ENCODE measurements around the gene ELAVL4.

The ELAVL4 gene

DNA sequence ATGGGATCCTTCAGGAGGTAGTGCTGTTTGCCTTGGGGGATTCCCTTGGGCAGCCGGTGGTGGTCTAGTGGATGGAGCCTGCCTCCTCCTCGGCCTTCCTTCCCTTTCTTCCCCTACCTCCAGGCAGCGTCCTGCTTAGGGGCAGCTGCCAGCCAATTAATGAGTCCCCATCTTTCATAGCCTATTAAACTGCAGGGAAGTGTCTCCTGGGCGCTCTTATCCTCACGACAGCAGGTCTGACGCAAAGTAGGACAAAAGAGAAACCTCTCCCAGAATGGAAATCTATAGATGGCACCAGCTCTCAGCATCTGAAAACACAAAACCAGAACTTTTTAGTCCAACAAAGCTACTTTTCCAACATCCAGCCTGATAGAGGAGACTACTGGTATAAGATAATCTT, 69.3 kb downstream of the ELAVL4 start:
- no peak for TF ChIP-seq FOXP2 (optimal IDR thresholded peaks at IDR 0.05; ENCODE audit: control extremely low read depth, extremely low read length, insufficient read depth)
- no peak for TF ChIP-seq EZH2 (IDR thresholded peaks at IDR 0.05)
- TF ChIP-seq POLR2AphosphoS5 (IDR thresholded peaks at IDR 0.05; ENCODE audit: borderline replicate concordance, low read depth, low read length) = no peak
- no peak overlapping the region for H3K27ac ChIP-seq
- no peak overlapping the region for H3K4me3 ChIP-seq
- no peak overlapping the region for H3K9ac ChIP-seq (ENCODE audit: insufficient read length)
- no peaks in the 10 kb centered on the region for H3K36me3 ChIP-seq (ENCODE audit: insufficient read depth, low read length)
- no peak for DNase-seq (ENCODE audit: low read depth, low spot score)
- no peaks in the 10 kb centered on the region for H3K9me3 ChIP-seq (ENCODE audit: low read depth, low read length)

DNA sequence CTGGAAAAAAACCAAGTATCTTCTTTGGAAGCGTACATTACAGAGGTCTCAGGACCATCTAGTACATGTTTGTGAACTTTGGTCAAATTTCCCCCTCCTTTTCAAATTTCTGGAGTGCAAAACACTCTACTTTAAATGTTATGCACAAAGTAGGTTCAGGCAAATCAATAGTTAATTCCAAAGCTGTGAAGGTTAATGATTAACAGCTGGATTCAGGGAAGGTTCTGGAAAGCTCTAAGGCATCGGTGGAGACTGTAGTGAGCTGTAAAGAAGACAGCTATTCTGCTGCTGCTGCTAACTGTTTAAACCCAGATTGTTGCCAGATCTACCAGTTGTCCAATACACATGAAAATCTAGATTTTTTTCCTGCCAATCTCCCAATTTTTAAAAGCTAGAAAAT, 70.9 kb downstream of the ELAVL4 start:
- DNase-seq (ENCODE audit: low read depth, low spot score) = no peak
- TF ChIP-seq FOXP2 (optimal IDR thresholded peaks at IDR 0.05; ENCODE audit: control extremely low read depth, extremely low read length, insufficient read depth) = no peak
- TF ChIP-seq POLR2AphosphoS5 (IDR thresholded peaks at IDR 0.05; ENCODE audit: borderline replicate concordance, low read depth, low read length) = no peak
- no peak for TF ChIP-seq EZH2 (IDR thresholded peaks at IDR 0.05)
- Histone ChIP-seq H3K27ac (no peak overlapping the region), H3K9ac (ENCODE audit: insufficient read length) (no peak overlapping the region), H3K4me3 (no peak overlapping the region), H3K9me3 (ENCODE audit: low read depth, low read length) (no peaks in the 10 kb centered on the region), H3K36me3 (ENCODE audit: insufficient read depth, low read length) (no peaks in the 10 kb centered on the region)

DNA sequence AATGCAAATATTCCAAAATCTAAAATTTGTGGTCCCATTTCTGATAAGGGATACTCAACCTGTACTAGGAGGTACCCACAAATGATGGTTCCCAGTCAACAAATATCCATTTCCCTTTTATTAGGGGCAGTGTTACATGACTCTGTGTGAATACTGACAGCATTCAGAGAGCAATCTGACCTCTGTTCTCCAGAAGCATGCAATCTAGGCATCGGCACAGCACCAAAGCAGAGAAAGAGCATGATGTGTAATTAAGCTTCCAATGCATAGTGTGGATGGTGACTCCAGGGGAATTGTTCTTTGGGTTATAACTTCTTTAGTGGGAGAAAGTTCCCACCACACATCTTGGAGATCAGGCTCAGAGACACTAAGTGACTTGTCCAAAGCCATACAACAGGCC, 71.6 kb downstream of the ELAVL4 start:
- Histone ChIP-seq H3K9me3 (ENCODE audit: low read depth, low read length) (no peaks in the 10 kb centered on the region), H3K9ac (ENCODE audit: insufficient read length) (no peak overlapping the region), H3K27ac (no peak overlapping the region), H3K36me3 (ENCODE audit: insufficient read depth, low read length) (no peaks in the 10 kb centered on the region), H3K4me3 (no peak overlapping the region)
- no peak for DNase-seq (ENCODE audit: low read depth, low spot score)
- TF ChIP-seq POLR2AphosphoS5 (IDR thresholded peaks at IDR 0.05; ENCODE audit: borderline replicate concordance, low read depth, low read length) (no peak), FOXP2 (optimal IDR thresholded peaks at IDR 0.05; ENCODE audit: control extremely low read depth, extremely low read length, insufficient read depth) (no peak), EZH2 (IDR thresholded peaks at IDR 0.05) (no peak)

DNA sequence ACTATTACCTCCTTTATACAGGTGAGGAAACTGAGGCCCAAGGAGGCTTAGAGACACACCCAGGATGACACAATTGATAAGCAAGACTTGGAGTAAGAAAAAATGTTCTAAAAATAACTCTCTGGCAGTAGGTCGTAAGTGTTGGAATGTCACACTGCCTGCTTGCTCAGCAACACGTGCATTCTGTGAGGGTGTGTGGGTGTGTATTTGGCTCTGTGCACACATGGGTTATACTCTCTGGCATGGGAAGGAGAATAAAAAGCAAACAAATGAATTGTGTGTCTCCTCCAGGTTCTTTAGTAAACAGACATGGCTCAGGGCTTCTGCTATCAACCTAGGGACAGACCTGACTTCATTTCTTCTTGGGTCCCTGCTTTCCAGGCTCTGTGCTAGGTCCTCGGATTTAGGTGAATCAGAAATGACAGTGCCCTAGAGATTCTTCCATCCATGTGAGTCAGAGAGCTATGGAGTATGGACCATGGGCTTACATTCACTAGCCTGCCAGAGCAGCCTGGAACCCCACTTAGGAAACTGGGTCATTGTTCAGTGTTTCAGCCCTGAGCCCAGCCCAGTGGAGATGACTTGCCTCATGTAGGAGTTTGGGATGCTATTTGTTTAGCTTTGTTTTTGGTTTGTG, 72.4 kb downstream of the ELAVL4 start:
- H3K9me3 ChIP-seq (ENCODE audit: low read depth, low read length) = no peaks in the 10 kb centered on the region
- TF ChIP-seq POLR2AphosphoS5 (IDR thresholded peaks at IDR 0.05; ENCODE audit: borderline replicate concordance, low read depth, low read length) (no peak), FOXP2 (optimal IDR thresholded peaks at IDR 0.05; ENCODE audit: control extremely low read depth, extremely low read length, insufficient read depth) (no peak), EZH2 (IDR thresholded peaks at IDR 0.05) (no peak)
- H3K9ac ChIP-seq (ENCODE audit: insufficient read length) = no peak overlapping the region
- no peak overlapping the region for H3K4me3 ChIP-seq
- DNase-seq (ENCODE audit: low read depth, low spot score) = no peak
- no peaks in the 10 kb centered on the region for H3K36me3 ChIP-seq (ENCODE audit: insufficient read depth, low read length)
- H3K27ac ChIP-seq = no peak overlapping the region

DNA sequence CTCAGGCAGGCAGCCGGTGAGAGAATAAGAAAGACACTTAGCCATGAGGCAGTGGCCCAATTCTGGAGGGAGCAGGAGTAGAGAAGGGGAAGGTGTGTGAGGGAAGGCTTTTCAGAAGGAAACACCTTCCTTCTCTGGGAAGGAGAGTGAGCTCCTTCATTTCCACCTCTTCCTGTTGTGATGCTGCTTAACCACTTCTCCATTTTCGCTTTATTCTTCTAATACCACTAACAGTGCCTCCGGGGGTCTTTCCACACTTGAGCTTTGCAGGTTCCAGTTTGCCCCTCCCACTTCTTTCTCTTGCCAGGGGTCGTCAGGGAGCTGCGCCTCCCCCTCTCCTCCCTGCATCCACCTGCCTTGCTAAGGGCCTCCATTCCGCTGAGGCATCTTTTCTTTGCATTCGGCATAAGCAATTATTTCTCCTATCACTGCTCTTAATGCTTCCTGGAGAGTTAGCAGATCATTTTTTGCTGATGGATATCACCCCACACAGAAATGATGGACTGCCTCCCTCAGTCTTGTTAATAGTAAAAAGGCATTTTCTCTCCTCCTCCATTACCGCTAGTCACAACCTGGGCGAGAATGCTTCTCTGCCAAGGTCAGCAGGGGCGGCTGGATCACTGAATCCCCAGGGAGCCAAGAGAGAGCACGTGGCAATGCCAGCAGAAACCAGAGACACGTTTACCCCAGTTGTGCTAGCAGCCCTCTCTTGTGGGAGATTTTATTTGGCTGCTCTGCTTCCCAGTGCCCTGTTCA, 74.8 kb downstream of the ELAVL4 start:
- DNase-seq (ENCODE audit: low read depth, low spot score) = no peak
- Histone ChIP-seq H3K9ac (ENCODE audit: insufficient read length) (no peak overlapping the region), H3K27ac (no peak overlapping the region), H3K36me3 (ENCODE audit: insufficient read depth, low read length) (no peaks in the 10 kb centered on the region), H3K4me3 (no peak overlapping the region), H3K9me3 (ENCODE audit: low read depth, low read length) (no peaks in the 10 kb centered on the region)
- TF ChIP-seq EZH2 (IDR thresholded peaks at IDR 0.05) (no peak), POLR2AphosphoS5 (IDR thresholded peaks at IDR 0.05; ENCODE audit: borderline replicate concordance, low read depth, low read length) (no peak), FOXP2 (optimal IDR thresholded peaks at IDR 0.05; ENCODE audit: control extremely low read depth, extremely low read length, insufficient read depth) (no peak)

DNA sequence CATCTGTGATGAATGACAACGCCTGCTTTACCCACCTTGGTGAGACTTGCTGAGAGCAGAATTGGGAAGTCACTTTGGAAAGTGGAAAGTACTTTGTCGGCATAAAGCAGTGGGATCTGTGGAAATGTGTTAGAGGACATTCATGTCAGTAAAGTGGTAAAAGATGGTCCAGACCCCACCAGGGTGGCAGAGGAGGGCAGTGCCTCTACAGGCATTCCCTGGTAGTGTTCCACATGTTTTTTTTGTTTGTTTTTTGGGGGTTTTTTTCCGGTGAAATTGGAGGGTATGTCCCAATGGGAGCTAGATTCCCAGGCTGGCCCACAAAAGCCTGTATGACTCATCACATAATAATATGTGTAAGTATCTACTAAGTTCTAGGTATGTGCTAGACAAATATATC, 80.6 kb downstream of the ELAVL4 start:
- H3K27ac ChIP-seq = no peak overlapping the region
- H3K9me3 ChIP-seq (ENCODE audit: low read depth, low read length) = no peaks in the 10 kb centered on the region
- DNase-seq (ENCODE audit: low read depth, low spot score) = no peak
- H3K4me3 ChIP-seq = no peak overlapping the region
- no peak for TF ChIP-seq FOXP2 (optimal IDR thresholded peaks at IDR 0.05; ENCODE audit: control extremely low read depth, extremely low read length, insufficient read depth)
- TF ChIP-seq POLR2AphosphoS5 (IDR thresholded peaks at IDR 0.05; ENCODE audit: borderline replicate concordance, low read depth, low read length) = no peak
- no peak for TF ChIP-seq EZH2 (IDR thresholded peaks at IDR 0.05)
- no peaks in the 10 kb centered on the region for H3K36me3 ChIP-seq (ENCODE audit: insufficient read depth, low read length)
- H3K9ac ChIP-seq (ENCODE audit: insufficient read length) = no peak overlapping the region

DNA sequence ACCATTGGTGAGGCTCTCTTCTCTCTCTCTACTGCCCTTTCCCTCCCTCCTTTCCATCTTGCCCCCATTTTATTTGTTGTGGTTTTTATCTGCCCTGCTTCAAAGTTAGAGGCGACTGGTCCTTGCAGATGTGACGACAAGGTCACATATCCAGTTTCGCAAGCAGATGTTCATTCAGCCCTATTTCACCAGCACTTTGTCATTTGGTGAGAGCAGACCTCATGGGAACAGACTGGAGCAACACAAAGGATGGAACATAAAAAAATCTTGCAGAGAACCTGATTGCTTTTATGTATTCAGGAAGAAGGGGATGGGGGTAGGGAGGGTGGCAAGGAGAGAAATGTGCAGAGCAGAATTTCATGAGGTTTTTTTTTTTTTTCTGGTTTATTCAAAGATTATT, 84.3 kb downstream of the ELAVL4 start:
- Histone ChIP-seq H3K36me3 (ENCODE audit: insufficient read depth, low read length) (no peaks in the 10 kb centered on the region), H3K9ac (ENCODE audit: insufficient read length) (no peak overlapping the region), H3K9me3 (ENCODE audit: low read depth, low read length) (no peaks in the 10 kb centered on the region), H3K4me3 (no peak overlapping the region), H3K27ac (no peak overlapping the region)
- no peak for TF ChIP-seq FOXP2 (optimal IDR thresholded peaks at IDR 0.05; ENCODE audit: control extremely low read depth, extremely low read length, insufficient read depth)
- no peak for DNase-seq (ENCODE audit: low read depth, low spot score)

DNA sequence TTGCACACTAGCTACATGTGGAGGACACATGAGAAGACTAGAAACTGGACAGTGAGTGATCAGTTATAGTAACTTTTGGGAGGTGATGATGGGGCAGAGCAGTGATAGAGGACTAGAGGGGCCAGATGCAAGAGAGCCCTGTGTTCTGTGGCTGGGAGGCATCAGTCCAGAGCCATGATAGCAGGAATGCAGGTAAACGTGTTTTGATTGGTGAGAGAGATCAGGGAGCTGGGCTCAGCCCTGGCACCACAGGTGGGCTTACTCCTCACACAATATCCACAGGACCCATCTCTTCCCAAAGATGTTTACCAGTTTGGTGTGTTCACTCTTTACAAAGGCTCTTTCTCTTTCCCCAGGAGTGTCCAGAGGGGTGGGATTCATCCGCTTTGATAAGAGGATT, 86.5 kb downstream of the ELAVL4 start:
- Histone ChIP-seq H3K4me3 (no peak overlapping the region), H3K9ac (ENCODE audit: insufficient read length) (no peak overlapping the region), H3K27ac (no peak overlapping the region), H3K9me3 (ENCODE audit: low read depth, low read length) (no peaks in the 10 kb centered on the region), H3K36me3 (ENCODE audit: insufficient read depth, low read length) (no peaks in the 10 kb centered on the region)
- no peak for DNase-seq (ENCODE audit: low read depth, low spot score)
- no peak for TF ChIP-seq EZH2 (IDR thresholded peaks at IDR 0.05)
- TF ChIP-seq POLR2AphosphoS5 (IDR thresholded peaks at IDR 0.05; ENCODE audit: borderline replicate concordance, low read depth, low read length) = no peak
- no peak for TF ChIP-seq FOXP2 (optimal IDR thresholded peaks at IDR 0.05; ENCODE audit: control extremely low read depth, extremely low read length, insufficient read depth)

All from SK-N-MC (cell line).